PC-3 (cell line): ENCODE results near the gene ZFX. TPM values are rescaled to one million over a fixed set of nuclear protein-coding genes. Genes with fewer than 3 reads are reported as not detected.

ENCODE experiments used
- ATAC-seq: fragments of 200-7000 bp; cut with Tn5 transposase; 2 replicates; pipeline ENCODE4 v1.9.1; 2020; ENCODE audit warnings: mild to moderate bottlenecking, moderate library complexity
- BruUV-seq: library from RNA; stranded (reverse); fragments of 400-500 nt; replicated peaks from 2 replicates; lab custom pipeline; 2021; lab: Mats Ljungman, UMichigan
- CTCF ChIA-PET: fragments of 300-600 bp; sonication (Branson Sonifier 250); formaldehyde crosslinking; loops from one replicate; lab custom pipeline; 2022; ENCODE audit warnings: antibody characterized with exemption; lab: Charles Lee
- POLR2A ChIA-PET: fragments of 300-600 bp; sonication (Branson Sonifier 250); formaldehyde crosslinking; loops from one replicate; lab custom pipeline; 2022; ENCODE audit warnings: antibody characterized with exemption; ENCODE audit not compliant: unreplicated experiment; lab: Charles Lee
- DNase-seq: peaks from one replicate; pipeline ENCODE4 v3.0.0-alpha.2; 2015
- H2AFZ ChIP-seq: fragments of 300-600 bp; sonication (generic); 2 replicates; pipeline ENCODE4 v1.6.0; 2016; ENCODE audit warnings: antibody characterized with exemption, low read length
- H3F3A ChIP-seq: fragments of 300-600 bp; sonication (generic); one replicate; pipeline ENCODE4 v1.6.0; 2017; ENCODE audit warnings: antibody characterized with exemption, low read length, control low read depth, mild to moderate bottlenecking; ENCODE audit not compliant: unreplicated experiment
- H3K27ac ChIP-seq: fragments of 300-600 bp; sonication (generic); 2 replicates; pipeline ENCODE4 v1.5.1; 2016; ENCODE audit warnings: mild to moderate bottlenecking, low read length
- H3K27me3 ChIP-seq: fragments of 300-600 bp; sonication (generic); 2 replicates; pipeline ENCODE4 v1.6.1; 2016; ENCODE audit warnings: low read length, mixed read lengths
- H3K36me3 ChIP-seq: fragments of 300-600 bp; sonication (generic); 2 replicates; pipeline ENCODE4 v1.6.1; 2016; ENCODE audit warnings: low read depth, mixed run types, low read length, mixed read lengths
- H3K4me1 ChIP-seq: fragments of 300-600 bp; sonication (generic); 2 replicates; pipeline ENCODE4 v1.5.1; 2016; ENCODE audit warnings: low read length; ENCODE audit not compliant: insufficient read depth
- H3K4me2 ChIP-seq: fragments of 300-600 bp; sonication (generic); 2 replicates; pipeline ENCODE4 v1.6.0; 2016; ENCODE audit warnings: low read length
- H3K4me3 ChIP-seq: fragments of 300-600 bp; sonication (generic); 2 replicates; pipeline ENCODE4 v1.5.1; 2016; ENCODE audit warnings: mild to moderate bottlenecking, low read length, mixed read lengths
- H3K79me2 ChIP-seq: fragments of 300-600 bp; sonication (generic); 2 replicates; pipeline ENCODE4 v1.6.1; 2017; ENCODE audit warnings: low read length, mixed read lengths
- H3K9ac ChIP-seq: fragments of 300-600 bp; sonication (generic); 2 replicates; pipeline ENCODE4 v1.6.0; 2016; ENCODE audit warnings: mild to moderate bottlenecking, low read length
- H3K9me2 ChIP-seq: fragments of 300-600 bp; sonication (generic); replicated peaks from 2 replicates; pipeline ENCODE4 v1.6.1; 2016; ENCODE audit warnings: mixed run types, low read length, mixed read lengths
- H3K9me3 ChIP-seq: fragments of 300-600 bp; sonication (generic); 2 replicates; pipeline ENCODE4 v1.6.1; 2016; ENCODE audit warnings: low read length, mixed read lengths
- H4K20me1 ChIP-seq: fragments of 300-600 bp; sonication (generic); 2 replicates; pipeline ENCODE4 v1.6.1; 2016; ENCODE audit warnings: low read length, mixed read lengths
- CTCF ChIP-seq: fragments of 300-600 bp; sonication (generic); conservative IDR thresholded peaks from 2 replicates; pipeline ENCODE4 v1.5.1; 2017; ENCODE audit warnings: antibody characterized with exemption, low read depth, mild to moderate bottlenecking, low read length
- EZH2 ChIP-seq: fragments of 300-600 bp; sonication (generic); IDR thresholded peaks from one replicate; pipeline ENCODE4 v1.6.1; 2017; ENCODE audit warnings: antibody characterized with exemption, mild to moderate bottlenecking, low read length; ENCODE audit not compliant: unreplicated experiment
- EZH2phosphoT487 ChIP-seq: fragments of 300-600 bp; sonication (generic); IDR thresholded peaks from 2 replicates; pipeline ENCODE4 v1.6.1; 2018; ENCODE audit warnings: mild to moderate bottlenecking, antibody characterized with exemption, low read length, borderline replicate concordance
- intact Hi-C: fragments of 100-400 bp; cut with micrococcal nuclease; formaldehyde crosslinking; loops from 2 replicates; pipeline ENCODE4 v1.9.0; 2023
- total RNA-seq: library from RNA; depleted of rRNA; stranded (reverse); fragments of >200 nt; gene quantifications from 2 replicates; pipeline ENCODE4 v1.2.3, GENCODE V29; 2014

The ZFX gene
- total RNA-seq, 1 experiment from 2014 or later, result 21.0 TPM

- Histone ChIP-seq H3K9ac (no peak overlapping the region), H3K4me2 (no peak overlapping the region), H3K79me2 (peaks cover 95% of the 10 kb centered on the region), H4K20me1 (peaks cover 56% of the 10 kb centered on the region), H3F3A (no peaks in the 10 kb centered on the region), H3K27ac (no peak overlapping the region), H2AFZ (no peak overlapping the region), H3K27me3 (no peaks in the 10 kb centered on the region), H3K36me3 (peaks cover 27% of the 10 kb centered on the region), H3K9me2 (no peaks in the 10 kb centered on the region), H3K9me3 (no peaks in the 10 kb centered on the region), H3K4me1 (no peaks in the 10 kb centered on the region), H3K4me3 (no peak overlapping the region)
- ChIA-PET POLR2A (interaction anchor here (0.6 kb wide), 1 partner anchor 42 kb away, joined by 3 read pairs; no protein-coding TSS in a partner anchor), CTCF (no interaction called here)
- BruUV-seq, result no TSS peak
- ATAC-seq (peak; percentile 64), DNase-seq (no peak)
- intact Hi-C loops, result loop anchor here (10.0 kb wide), 1 partner anchor 47 kb away; no protein-coding TSS in a partner anchor
- no peak for TF ChIP-seq EZH2phosphoT487
Measured at GRCh38 chrX:24167719-24168472, 18.4 kb downstream of the ZFX start.

GRCh38 chrX:24168807-24169206, 19.3 kb downstream of the ZFX start:
- Histone ChIP-seq H3K4me3 (no peak overlapping the region), H3F3A (no peaks in the 10 kb centered on the region), H4K20me1 (peaks cover 54% of the 10 kb centered on the region), H3K36me3 (peaks cover 32% of the 10 kb centered on the region), H3K4me2 (no peak overlapping the region), H3K9me3 (no peaks in the 10 kb centered on the region), H3K27me3 (no peaks in the 10 kb centered on the region), H3K27ac (no peak overlapping the region), H3K4me1 (no peaks in the 10 kb centered on the region), H3K79me2 (peaks cover 87% of the 10 kb centered on the region), H2AFZ (no peak overlapping the region), H3K9me2 (no peaks in the 10 kb centered on the region), H3K9ac (no peak overlapping the region)
- intact Hi-C loops, result loop anchor here (10.0 kb wide), 1 partner anchor 46 kb away; no protein-coding TSS in a partner anchor
- ATAC-seq (no peak), DNase-seq (no peak)
- no peak for TF ChIP-seq CTCF
- no peak for TF ChIP-seq EZH2phosphoT487
- ChIA-PET POLR2A (no interaction called here), CTCF (no interaction called here)
- no TSS peak for BruUV-seq

- CTCF ChIA-PET, result no interaction called here
- Histone ChIP-seq H4K20me1 (peaks cover 54% of the 10 kb centered on the region), H3K36me3 (peaks cover 32% of the 10 kb centered on the region), H3K27me3 (no peaks in the 10 kb centered on the region), H3K4me2 (no peak overlapping the region), H3K4me1 (no peaks in the 10 kb centered on the region), H3K27ac (no peak overlapping the region), H2AFZ (no peak overlapping the region), H3K4me3 (no peak overlapping the region), H3K9me2 (no peaks in the 10 kb centered on the region), H3K9me3 (no peaks in the 10 kb centered on the region), H3F3A (no peaks in the 10 kb centered on the region), H3K79me2 (peaks cover 83% of the 10 kb centered on the region), H3K9ac (no peak overlapping the region)
- DNase-seq (no peak), ATAC-seq (no peak)
- BruUV-seq, result no TSS peak
- intact Hi-C loops, result loop anchor here (10.0 kb wide), 1 partner anchor 46 kb away; no protein-coding TSS in a partner anchor
- POLR2A ChIA-PET, result no interaction called here
- TF ChIP-seq EZH2phosphoT487, result no peak
- no peak for TF ChIP-seq EZH2
- no peak for TF ChIP-seq CTCF
Measured at GRCh38 chrX:24169211-24169610, 19.7 kb downstream of the ZFX start.
